ENCODE results near the gene PGAM2. TPM values are rescaled to one million over a fixed set of nuclear protein-coding genes. Genes with fewer than 3 reads are reported as not detected.
A peak's percentile ranks its signal among the peaks of the same experiment; 100 is the strongest.

The PGAM2 gene
- total RNA-seq, 2 experiments from 2014 or later = 1.3 to 1.8 TPM

GRCh38 chr7:44045226-44046014 is 19.9 kb downstream of the PGAM2 start:
- ChIA-PET POLR2A (interaction anchor here (0.6 to 2.4 kb wide), 8 partner anchors 11 to 445 kb away, joined by 3 to 16 read pairs (median 6); partner anchors contain the start of genes AEBP1, NUDCD3, PGAM2 and UBE2D4), CTCF (interaction anchor here (1.0 to 1.8 kb wide), 4 partner anchors 26 to 528 kb away, joined by 3 to 8 read pairs (median 4); partner anchors contain the start of gene DDX56)
- peak overlapping the region; percentile 89 for H3K27ac ChIP-seq (ENCODE audit: low read depth in 1 of 2, low read length in 2 of 2)
- H3K36me3 ChIP-seq (ENCODE audit: insufficient read depth, low read length) = peaks cover 20% of the 10 kb centered on the region
- no peaks in the 10 kb centered on the region for H3K27me3 ChIP-seq (ENCODE audit: control insufficient read depth in 1 of 2, insufficient read depth in 2 of 2, low read length in 2 of 2)
- H3K9me3 ChIP-seq (ENCODE audit: control insufficient read depth in 1 of 2, insufficient read depth in 1 of 2, low read length in 2 of 2) = no peaks in the 10 kb centered on the region
- Mint-ChIP-seq H3K4me3 (peak overlapping the region; percentile 87), H3K9me3 (no peaks in the 10 kb centered on the region), H3K27me3 (no peaks in the 10 kb centered on the region), H3K27ac (peak overlapping the region; percentile 91), H3K36me3 (ENCODE audit: low read depth) (peaks cover 54% of the 10 kb centered on the region), H3K4me1 (ENCODE audit: low read depth) (peaks cover 58% of the 10 kb centered on the region)
- H3K4me1 ChIP-seq (ENCODE audit: insufficient read depth, low read length) = peaks cover 70% of the 10 kb centered on the region
- peak in 3 of 14 experiments; percentile 23 to 39 (median 32) for DNase-seq
- H3K4me3 ChIP-seq (ENCODE audit: low read length) = peak overlapping the region; percentile 99
- peak; percentile 5 for ATAC-seq (ENCODE audit: poor library complexity)
- TF ChIP-seq CTCF (IDR thresholded peaks at IDR 0.05) = no peak
- intact Hi-C loops (cut with DNase I, micrococcal nuclease) = loop anchor here (1.0 to 10.0 kb wide), 7 partner anchors 27 to 749 kb away; partner anchors contain the start of genes DDX56 (in 1 of the 2), NUDCD3 (in 1 of the 2), POLD2 (in 1 of the 2) and POLM (in 1 of the 2)

- ATAC-seq (ENCODE audit: poor library complexity) (peak; percentile 54), DNase-seq (peak; percentile 75 to 92 (median 88))
- ChIA-PET POLR2A (interaction anchor here (0.8 to 2.1 kb wide), 17 partner anchors 16 to 752 kb away, joined by 3 to 16 read pairs (median 4); partner anchors contain the start of genes AEBP1, DDX56, MRPS24 and NUDCD3), CTCF (interaction anchor here (1.0 to 1.8 kb wide), 4 partner anchors 25 to 529 kb away, joined by 3 to 8 read pairs (median 4); partner anchors contain the start of gene DDX56)
- Mint-ChIP-seq H3K36me3 (ENCODE audit: low read depth) (peaks cover 45% of the 10 kb centered on the region), H3K4me1 (ENCODE audit: low read depth) (peaks cover 50% of the 10 kb centered on the region), H3K9me3 (no peaks in the 10 kb centered on the region), H3K27ac (peak within 1 kb of the TSS; percentile 91), H3K4me3 (peak within 1 kb of the TSS; percentile 87), H3K27me3 (no peaks in the 10 kb centered on the region)
- Histone ChIP-seq H3K4me1 (ENCODE audit: insufficient read depth, low read length) (peaks cover 62% of the 10 kb centered on the region), H3K9me3 (ENCODE audit: control insufficient read depth in 1 of 2, insufficient read depth in 1 of 2, low read length in 2 of 2) (no peaks in the 10 kb centered on the region), H3K27ac (ENCODE audit: low read depth in 1 of 2, low read length in 2 of 2) (peak within 1 kb of the TSS; percentile 89), H3K36me3 (ENCODE audit: insufficient read depth, low read length) (peaks cover 12% of the 10 kb centered on the region), H3K4me3 (ENCODE audit: low read length) (peak within 1 kb of the TSS; percentile 99), H3K27me3 (ENCODE audit: control insufficient read depth in 1 of 2, insufficient read depth in 2 of 2, low read length in 2 of 2) (no peaks in the 10 kb centered on the region)
- intact Hi-C loops (cut with DNase I, micrococcal nuclease) = loop anchor here (1.0 to 10.0 kb wide), 7 partner anchors 26 to 750 kb away; partner anchors contain the start of genes DDX56 (in 1 of the 2), NUDCD3 (in 1 of the 2), POLD2 (in 1 of the 2) and POLM (in 1 of the 2)
- TF ChIP-seq CTCF (IDR thresholded peaks at IDR 0.05) = no peak
Observed at GRCh38 chr7:44044315-44045225, 20.8 kb downstream of the PGAM2 start, which contains the start of gene DBNL. Gene DBNL (plus strand): TSS chr7:44044702. CDS start chr7:44044738, 36 bp downstream.
